ENCODE data around the gene C3orf33. TPM values are rescaled to one million over a fixed set of nuclear protein-coding genes. Genes with fewer than 3 reads are reported as not detected.
A peak's percentile ranks its signal among the peaks of the same experiment; 100 is the strongest.

C3orf33 gene
- total and polyA plus RNA-seq, 12 donors = 3.5 to 17.1 (median 12.6) TPM

DNA sequence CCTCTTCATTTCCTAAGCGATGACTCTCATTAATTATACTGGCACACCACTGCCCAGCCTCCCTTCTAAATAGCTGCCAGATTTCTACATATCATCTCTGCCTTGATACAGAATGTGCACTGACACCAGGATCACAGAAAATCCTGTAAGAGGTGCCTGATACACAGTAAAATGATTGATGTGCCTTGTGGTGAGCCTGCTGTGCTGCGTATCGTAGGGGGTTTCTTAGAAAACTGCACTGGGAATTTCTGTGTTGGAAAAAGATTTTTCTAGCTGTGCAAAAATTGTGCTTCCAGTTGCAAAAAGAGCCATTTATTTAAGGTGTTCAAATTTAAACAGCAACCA is 58.2 kb downstream of the C3orf33 start:
- H3K4me3 ChIP-seq = no peak overlapping the region
- no peaks in the 10 kb centered on the region for H3K9me3 ChIP-seq (replicated peaks in 1 of 3)
- 65 to 77% (median 72%) methylated on average over 3 of the region's 3 CpGs for WGBS, 4 donors
- no peak for TF ChIP-seq POLR2A (IDR thresholded peaks at IDR 0.05)
- TF ChIP-seq, protein P1, sequence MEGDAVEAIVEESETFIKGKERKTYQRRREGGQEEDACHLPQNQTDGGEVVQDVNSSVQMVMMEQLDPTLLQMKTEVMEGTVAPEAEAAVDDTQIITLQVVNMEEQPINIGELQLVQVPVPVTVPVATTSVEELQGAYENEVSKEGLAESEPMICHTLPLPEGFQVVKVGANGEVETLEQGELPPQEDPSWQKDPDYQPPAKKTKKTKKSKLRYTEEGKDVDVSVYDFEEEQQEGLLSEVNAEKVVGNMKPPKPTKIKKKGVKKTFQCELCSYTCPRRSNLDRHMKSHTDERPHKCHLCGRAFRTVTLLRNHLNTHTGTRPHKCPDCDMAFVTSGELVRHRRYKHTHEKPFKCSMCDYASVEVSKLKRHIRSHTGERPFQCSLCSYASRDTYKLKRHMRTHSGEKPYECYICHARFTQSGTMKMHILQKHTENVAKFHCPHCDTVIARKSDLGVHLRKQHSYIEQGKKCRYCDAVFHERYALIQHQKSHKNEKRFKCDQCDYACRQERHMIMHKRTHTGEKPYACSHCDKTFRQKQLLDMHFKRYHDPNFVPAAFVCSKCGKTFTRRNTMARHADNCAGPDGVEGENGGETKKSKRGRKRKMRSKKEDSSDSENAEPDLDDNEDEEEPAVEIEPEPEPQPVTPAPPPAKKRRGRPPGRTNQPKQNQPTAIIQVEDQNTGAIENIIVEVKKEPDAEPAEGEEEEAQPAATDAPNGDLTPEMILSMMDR (IDR thresholded peaks at IDR 0.05) = no peak
- peaks cover 6% of the 10 kb centered on the region for H3K27me3 ChIP-seq
- no peaks in the 10 kb centered on the region for H3K36me3 ChIP-seq (replicated peaks in 1 of 2)
- intact Hi-C loops (cut with DNase I) = no loop called here
- DNase-seq = no peak
- H3K27ac ChIP-seq = no peak overlapping the region
- H3K4me1 ChIP-seq (replicated peaks in 1 of 2) = peaks cover 0 to 12% of the 10 kb centered on the region in 2 donors

DNA sequence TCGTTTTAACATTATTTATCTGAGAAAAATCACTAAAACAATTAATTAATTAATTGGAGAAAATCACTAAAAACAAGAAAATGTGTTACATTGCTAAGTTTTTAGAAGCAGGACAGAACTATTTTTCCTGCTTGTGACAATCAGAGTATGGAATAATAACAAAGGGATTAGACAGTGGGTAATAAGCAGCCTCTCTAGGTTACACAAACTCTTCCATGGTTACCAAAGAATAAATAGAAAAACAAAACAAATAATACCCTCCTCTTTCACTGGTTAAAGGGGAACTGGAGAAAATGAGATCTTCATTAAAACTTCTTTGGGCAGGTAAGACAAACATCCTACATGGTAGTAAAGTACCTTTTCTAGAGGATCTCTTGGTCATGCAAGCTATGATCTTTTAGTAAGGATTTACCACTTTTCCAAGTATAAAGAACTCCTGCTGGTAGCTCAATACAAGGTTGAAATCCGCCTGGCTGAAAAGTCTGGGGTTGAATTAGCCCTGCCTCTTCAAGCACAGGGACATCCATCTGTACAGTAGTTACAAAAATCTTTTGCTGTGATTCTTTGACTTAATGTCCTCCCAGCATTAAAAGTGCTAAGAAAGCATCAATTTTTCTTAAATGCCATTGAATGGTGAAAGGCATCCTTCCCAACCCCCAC is 58.7 kb downstream of the C3orf33 start:
- 43 to 63% (median 49%) methylated on average over 2 of the region's 2 CpGs for WGBS, 4 donors
- Histone ChIP-seq H3K4me3 (no peak overlapping the region), H3K27me3 (peaks cover 10% of the 10 kb centered on the region), H3K9me3 (replicated peaks in 1 of 3) (no peaks in the 10 kb centered on the region), H3K27ac (no peak overlapping the region), H3K36me3 (replicated peaks in 1 of 2) (no peaks in the 10 kb centered on the region), H3K4me1 (replicated peaks in 1 of 2) (peaks cover 0 to 12% of the 10 kb centered on the region in 2 donors)
- TF ChIP-seq, protein P1 (IDR thresholded peaks at IDR 0.05) = no peak
- TF ChIP-seq POLR2A (IDR thresholded peaks at IDR 0.05) = no peak
- no peak for DNase-seq
- intact Hi-C loops (cut with DNase I) = no loop called here

DNA sequence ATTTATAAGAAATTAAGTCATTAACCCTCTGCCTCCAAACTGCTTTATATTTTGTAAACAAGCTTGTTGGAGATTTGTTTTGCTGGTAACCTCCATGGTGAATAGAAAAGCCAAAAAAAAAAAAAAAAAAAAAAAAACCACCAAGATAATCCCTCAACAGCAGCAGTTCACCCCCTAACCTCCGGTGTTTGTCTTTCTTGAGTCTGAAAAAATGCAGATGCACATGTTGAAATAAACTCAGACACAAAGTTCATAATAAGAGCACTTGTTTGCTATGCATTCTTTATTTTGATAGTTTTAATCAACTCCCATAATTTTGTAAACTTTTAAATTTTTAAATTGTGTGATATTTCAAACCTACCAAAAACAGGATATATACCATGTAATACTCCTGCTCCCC is 59.4 kb downstream of the C3orf33 start:
- H3K27ac ChIP-seq = no peak overlapping the region
- intact Hi-C loops (cut with DNase I) = no loop called here
- H3K27me3 ChIP-seq = peaks cover 10% of the 10 kb centered on the region
- 78 to 97% (median 91%) methylated on average over 1 of the region's 1 CpG for WGBS, 4 donors
- no peaks in the 10 kb centered on the region for H3K36me3 ChIP-seq (replicated peaks in 1 of 2)
- DNase-seq = no peak
- no peak for TF ChIP-seq POLR2A (IDR thresholded peaks at IDR 0.05)
- TF ChIP-seq, protein P1 (IDR thresholded peaks at IDR 0.05) = no peak
- peaks cover 0 to 12% of the 10 kb centered on the region in 2 donors for H3K4me1 ChIP-seq (replicated peaks in 1 of 2)
- H3K9me3 ChIP-seq (replicated peaks in 1 of 3) = no peaks in the 10 kb centered on the region
- no peak overlapping the region for H3K4me3 ChIP-seq

DNA sequence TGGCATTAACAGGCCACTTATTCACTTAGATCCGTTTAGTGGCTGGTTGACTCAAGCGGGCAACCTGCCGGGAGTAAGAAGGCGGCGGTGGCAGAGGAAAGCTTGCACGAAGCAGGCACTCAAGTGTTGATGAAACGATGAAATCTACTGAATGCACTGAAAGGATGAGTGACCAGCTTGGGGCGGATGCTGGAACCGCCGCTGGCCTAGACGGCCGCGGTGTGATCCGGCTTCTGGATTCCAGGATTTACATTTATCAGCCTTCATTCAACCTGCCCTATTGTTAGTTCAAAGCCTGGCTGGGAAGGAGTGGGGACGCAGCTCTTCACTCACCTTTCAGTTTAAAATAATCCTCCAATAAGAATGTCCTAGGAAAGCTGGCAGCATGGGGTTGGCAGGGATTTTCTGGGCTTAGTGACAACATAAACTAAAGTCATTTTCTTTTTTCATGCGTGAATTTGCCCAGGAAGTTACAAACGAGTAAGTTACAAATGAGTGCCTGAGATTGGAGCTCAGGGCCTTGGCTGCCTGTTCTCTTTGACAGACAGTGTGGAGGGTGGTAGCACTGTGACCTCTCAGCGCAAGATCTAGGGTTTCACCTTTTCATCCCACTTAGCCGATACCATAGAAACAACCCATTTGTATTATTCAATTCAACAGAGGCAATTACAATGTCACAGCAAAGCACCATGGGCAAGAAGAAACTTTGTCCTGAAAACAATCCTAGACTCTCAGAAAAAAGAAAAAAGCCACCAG is 60.1 kb downstream of the C3orf33 start:
- 27 to 38% (median 29%) methylated on average over 19 of the region's 19 CpGs for WGBS, 4 donors
- no peaks in the 10 kb centered on the region for H3K9me3 ChIP-seq (replicated peaks in 1 of 3)
- TF ChIP-seq, protein P1 (IDR thresholded peaks at IDR 0.05) = no peak
- TF ChIP-seq POLR2A (IDR thresholded peaks at IDR 0.05) = no peak
- intact Hi-C loops (cut with DNase I) = no loop called here
- DNase-seq = peak in 3 of 7 donors; percentile 18 to 31 (median 25)
- H3K4me1 ChIP-seq (replicated peaks in 1 of 2) = peaks cover 0 to 12% of the 10 kb centered on the region in 2 donors
- H3K4me3 ChIP-seq = peak overlapping the region in 1 of 4 donors; percentile 81
- peaks cover 13% of the 10 kb centered on the region for H3K27me3 ChIP-seq
- H3K36me3 ChIP-seq (replicated peaks in 1 of 2) = no peaks in the 10 kb centered on the region
- H3K27ac ChIP-seq = no peak overlapping the region
